ENCODE measurements around the gene WDR4.
A peak's percentile ranks its signal among the peaks of the same experiment; 100 is the strongest.
"Not testable (repeated sequence)": the region's sequence is repeated elsewhere in the genome, so short reads cannot be mapped to it uniquely, and the experiment has no call there.

The WDR4 gene

DNA sequence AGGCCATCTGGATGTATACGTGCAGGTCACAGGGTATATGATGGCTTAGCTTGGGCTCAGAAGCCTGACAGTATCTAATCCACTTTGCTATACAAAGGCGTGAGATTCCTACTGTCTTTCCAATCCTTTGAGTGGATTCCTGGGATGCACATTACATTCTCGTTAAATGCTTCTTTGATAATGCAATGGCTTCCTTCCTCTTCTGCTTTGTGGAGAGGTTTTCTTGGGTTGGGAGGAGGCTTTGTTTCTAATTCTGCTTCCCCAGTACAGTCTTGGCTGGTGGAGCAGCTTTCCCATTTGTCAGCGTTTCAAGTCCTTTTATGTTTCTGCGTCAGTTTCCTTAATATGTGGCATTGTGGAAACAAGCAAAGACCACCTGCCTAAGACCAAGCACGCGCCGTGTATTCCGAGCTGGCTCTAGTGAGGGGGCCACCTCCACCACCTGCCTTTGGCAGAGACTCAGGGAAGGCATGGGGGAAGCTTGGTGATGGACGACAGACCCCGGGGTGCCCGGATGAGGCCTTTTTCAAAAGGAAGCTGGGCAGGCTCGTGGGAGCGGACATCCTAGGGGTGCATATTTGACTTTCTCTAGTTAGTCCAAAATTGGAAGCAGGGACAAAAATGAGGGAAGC lies 72.7 kb downstream of the WDR4 start:
- DNase-seq (ENCODE audit: low read depth): no peak
- no peak for TF ChIP-seq CTCF (IDR thresholded peaks at IDR 0.05; ENCODE audit: low read depth, low read length, missing control alignments)
- H3K4me3 ChIP-seq (ENCODE audit: low read depth, low read length): no peak overlapping the region

- not testable (repeated sequence) for H3K4me3 ChIP-seq (ENCODE audit: low read depth, low read length); DNase-seq (ENCODE audit: low read depth)
Observed at GRCh38 chr21:42801616-42802015, 77.7 kb downstream of the WDR4 start.

GRCh38 chr21:42799948-42800347 lies 79.4 kb downstream of the WDR4 start:
- no peak overlapping the region for H3K4me3 ChIP-seq (ENCODE audit: low read depth, low read length)
- DNase-seq (ENCODE audit: low read depth): no peak
- no peak for TF ChIP-seq CTCF (IDR thresholded peaks at IDR 0.05; ENCODE audit: low read depth, low read length, missing control alignments)

GRCh38 chr21:42799516-42799915 lies 79.8 kb downstream of the WDR4 start:
- TF ChIP-seq CTCF (IDR thresholded peaks at IDR 0.05; ENCODE audit: low read depth, low read length, missing control alignments): no peak
- no peak overlapping the region for H3K4me3 ChIP-seq (ENCODE audit: low read depth, low read length)
- peak; percentile 31 for DNase-seq (ENCODE audit: low read depth)

Measured in GM12864 (cell line).